ENCODE measurements around the gene SLC6A12.

Gene SLC6A12

DNA sequence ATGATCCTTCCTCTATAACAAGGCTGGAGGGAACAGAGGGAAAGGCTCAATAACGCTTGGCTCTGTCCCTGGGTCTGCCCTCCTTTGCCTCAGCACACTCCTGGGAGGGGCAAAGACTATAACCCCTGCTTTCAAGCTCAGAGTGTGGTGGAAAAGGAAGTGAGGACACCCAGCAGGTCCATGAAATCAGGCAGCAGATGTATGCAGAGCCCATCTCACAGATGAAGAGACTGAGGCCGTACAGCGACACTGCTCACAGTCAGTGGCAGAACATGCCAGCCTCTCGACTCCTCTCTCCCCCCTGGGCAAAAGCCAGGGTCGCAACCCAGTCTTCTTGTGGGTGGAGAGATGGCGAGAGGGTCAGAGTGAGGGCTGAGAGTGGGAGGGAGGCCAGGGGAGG is 39.8 kb downstream of the SLC6A12 start:
- no peak overlapping the region for H3K27ac ChIP-seq
- TF ChIP-seq, protein P1, sequence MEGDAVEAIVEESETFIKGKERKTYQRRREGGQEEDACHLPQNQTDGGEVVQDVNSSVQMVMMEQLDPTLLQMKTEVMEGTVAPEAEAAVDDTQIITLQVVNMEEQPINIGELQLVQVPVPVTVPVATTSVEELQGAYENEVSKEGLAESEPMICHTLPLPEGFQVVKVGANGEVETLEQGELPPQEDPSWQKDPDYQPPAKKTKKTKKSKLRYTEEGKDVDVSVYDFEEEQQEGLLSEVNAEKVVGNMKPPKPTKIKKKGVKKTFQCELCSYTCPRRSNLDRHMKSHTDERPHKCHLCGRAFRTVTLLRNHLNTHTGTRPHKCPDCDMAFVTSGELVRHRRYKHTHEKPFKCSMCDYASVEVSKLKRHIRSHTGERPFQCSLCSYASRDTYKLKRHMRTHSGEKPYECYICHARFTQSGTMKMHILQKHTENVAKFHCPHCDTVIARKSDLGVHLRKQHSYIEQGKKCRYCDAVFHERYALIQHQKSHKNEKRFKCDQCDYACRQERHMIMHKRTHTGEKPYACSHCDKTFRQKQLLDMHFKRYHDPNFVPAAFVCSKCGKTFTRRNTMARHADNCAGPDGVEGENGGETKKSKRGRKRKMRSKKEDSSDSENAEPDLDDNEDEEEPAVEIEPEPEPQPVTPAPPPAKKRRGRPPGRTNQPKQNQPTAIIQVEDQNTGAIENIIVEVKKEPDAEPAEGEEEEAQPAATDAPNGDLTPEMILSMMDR (IDR thresholded peaks at IDR 0.05) = no peak
- TF ChIP-seq ZFX (IDR thresholded peaks at IDR 0.05; ENCODE audit: borderline replicate concordance) = no peak

DNA sequence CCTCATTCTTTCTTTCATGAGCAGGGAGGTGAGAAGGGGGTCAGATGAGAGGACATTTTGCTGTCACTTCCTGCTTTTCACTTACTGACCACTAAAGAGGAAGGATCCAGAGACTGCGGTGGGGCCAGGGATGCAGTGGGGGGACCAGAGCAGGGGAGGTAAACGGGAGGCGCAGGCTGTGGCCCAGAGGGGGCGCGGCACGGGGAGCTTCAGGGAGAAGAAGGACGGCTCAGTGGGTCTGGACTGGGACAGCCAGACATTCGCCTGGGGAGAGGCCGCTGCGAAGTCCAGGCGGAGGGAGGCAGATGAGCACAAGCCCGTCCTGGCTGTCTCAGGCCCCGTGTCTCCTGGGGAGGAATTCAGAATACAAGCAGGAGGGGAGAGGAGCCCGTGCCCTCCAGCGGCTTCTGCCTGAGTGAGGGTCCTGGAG is 41.2 kb downstream of the SLC6A12 start:
- H3K27ac ChIP-seq = no peak overlapping the region
- TF ChIP-seq ZFX (IDR thresholded peaks at IDR 0.05; ENCODE audit: borderline replicate concordance) = no peak
- TF ChIP-seq, protein P1 (IDR thresholded peaks at IDR 0.05) = no peak

DNA sequence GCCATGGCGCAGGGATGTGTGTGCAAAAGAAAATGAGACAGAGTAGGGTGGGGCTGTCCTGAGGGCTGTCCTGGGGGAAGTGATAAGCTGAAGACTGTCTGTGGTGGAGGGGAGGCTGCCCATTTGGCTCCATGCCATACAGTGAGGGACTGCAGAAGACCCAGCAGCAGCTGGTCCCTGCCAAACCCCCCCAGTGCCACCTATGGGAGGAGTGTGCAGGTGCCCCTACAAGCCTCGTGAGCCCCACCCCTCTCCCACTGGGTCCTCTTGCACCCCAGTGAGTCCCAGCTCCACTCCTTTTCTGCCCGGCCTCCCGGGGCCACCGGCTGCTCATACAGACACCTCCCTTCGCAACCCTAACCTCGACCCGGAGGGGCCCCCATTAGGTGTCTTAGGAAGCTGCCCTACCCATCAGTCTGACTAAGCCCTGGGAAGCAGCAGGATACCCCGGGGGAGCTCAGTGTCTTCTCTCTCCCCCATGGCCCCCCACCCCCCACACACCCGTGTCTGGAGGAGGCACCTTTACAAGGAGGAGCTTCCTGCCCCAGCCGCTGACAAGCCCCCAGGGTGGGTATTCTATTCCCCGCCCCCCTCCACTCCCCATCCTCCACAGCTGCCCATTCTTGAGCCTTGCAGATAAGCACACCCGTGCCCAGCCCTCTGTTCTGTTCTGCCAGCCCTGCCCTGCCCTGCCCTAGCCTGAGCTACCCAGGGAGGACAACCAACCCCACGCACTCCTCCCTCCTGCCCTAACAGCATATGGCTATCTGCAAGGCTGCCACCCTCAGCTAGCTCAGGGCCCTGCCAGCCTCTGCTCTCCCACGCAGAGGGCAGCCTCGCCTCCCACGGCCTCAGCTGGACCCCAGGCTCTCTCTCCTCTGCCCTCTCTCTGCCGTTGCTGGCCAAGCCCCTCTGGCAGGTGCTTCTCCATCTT is 41.9 kb downstream of the SLC6A12 start:
- H3K27ac ChIP-seq = no peak overlapping the region
- TF ChIP-seq ZFX (IDR thresholded peaks at IDR 0.05; ENCODE audit: borderline replicate concordance) = no peak
- TF ChIP-seq, protein P1 (IDR thresholded peaks at IDR 0.05) = no peak

DNA sequence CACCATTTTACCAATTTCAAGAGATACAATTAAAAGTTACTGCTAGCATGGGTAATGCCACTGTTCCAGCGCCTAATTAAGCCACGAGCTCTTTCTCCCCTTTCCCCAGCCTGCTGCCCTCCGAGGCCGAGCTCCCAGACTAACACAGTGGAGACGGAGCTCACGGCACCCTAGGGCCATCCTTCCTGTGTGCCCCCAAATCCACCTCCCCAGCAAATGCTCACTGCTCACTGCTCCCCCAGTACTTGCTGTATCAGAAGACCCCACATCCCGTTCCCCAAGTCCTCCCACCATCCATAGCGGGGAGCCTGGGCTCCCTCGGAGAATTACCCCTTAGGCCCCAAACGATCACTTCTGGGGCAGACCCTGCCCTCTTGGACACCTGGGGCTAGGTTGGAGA is 42.7 kb downstream of the SLC6A12 start:
- no peak for TF ChIP-seq ZFX (IDR thresholded peaks at IDR 0.05; ENCODE audit: borderline replicate concordance)
- TF ChIP-seq, protein P1 (IDR thresholded peaks at IDR 0.05) = no peak
- H3K27ac ChIP-seq = no peak overlapping the region

DNA sequence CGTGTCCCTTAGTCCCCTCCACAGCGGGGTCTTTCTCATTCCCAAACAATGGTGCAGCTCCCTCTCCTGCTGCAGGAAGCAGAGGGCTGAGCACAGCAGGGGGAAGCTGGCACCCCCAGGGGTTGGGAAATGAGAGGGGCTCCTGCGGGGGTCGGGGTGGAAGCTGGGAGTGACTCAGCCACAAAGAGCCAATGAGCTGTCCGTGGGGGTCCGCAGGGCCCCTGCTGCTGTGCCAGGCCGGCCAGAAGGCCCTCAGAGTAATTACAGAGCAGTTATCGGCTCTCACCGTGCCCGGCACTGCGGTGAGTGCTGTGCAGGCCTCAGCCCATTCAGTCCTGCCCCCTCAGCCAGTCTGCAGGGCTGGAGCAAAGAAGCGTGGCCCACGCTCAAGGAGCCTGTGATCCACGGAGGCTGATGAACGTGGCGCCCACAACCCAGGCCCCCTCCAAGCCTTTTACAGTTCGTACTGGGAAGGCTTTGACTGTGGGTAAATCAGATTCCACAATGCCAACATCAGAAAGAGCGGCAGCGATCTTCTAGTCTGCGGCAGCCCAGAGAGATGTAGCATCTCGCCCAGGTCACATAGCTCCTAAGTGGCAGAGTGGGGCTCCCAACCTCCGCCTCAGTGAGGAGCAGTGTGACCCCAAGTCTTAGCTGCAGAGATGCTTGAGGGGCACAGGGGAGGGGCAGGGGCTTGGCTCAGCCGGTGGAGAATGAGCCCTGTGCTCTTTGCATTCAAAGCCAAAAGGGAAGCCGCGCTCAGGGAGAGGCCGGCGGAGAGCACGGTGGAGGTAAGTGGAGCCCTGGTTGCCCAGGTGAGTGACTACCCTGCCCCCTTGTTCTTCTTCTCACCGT is 43.4 kb downstream of the SLC6A12 start:
- no peak overlapping the region for H3K27ac ChIP-seq
- TF ChIP-seq, protein P1 (IDR thresholded peaks at IDR 0.05) = no peak
- TF ChIP-seq ZFX (IDR thresholded peaks at IDR 0.05; ENCODE audit: borderline replicate concordance) = no peak

DNA sequence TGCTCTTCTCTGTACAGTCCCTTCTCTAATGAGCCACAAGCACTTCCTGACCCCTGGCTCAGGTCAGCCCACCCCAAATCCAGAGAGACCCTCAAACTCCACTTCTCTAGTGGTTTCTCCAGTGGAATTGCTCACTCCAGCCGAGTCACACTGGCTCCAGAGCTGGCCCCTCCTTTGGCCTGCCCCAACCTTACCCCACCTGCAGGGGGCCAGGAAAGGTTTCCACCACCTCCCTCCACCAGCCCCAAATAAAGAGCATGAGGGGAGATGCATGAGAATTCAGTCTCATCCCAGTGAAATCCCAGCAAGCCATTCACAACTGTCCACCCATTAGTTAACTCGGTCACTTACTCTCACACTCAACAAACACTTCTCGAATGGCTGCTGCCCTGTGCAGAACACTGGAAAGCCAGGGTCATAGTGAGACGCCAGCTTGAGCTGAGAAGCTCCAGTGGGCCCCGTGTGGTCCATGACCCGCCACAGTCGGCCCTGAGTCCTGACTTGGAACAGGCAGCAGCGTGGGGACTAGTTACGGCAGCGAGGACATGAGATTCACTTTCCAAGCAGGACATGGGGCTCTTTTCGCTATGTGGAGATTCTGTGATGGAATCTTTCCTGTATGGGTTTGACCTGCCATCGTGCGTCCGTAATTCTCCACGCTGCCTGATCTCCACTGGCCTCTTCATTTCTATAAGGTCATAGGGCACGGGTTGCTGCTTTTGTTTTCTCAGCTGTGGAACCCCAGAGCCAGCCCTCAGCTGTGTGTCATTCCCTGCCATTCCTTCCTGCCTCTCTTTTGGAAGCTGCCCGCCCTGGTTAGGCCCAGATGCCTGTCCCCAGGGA is 44.2 kb downstream of the SLC6A12 start:
- TF ChIP-seq, protein P1 (IDR thresholded peaks at IDR 0.05) = peak; percentile 19; the same call in 1 of the 2 replicates
- TF ChIP-seq ZFX (IDR thresholded peaks at IDR 0.05; ENCODE audit: borderline replicate concordance) = no peak
- H3K27ac ChIP-seq = no peak overlapping the region

Measured in 22Rv1 (cell line).